Islet of Langerhans (tissue), 1 donor: ENCODE measurements around the gene JAKMIP2.
"Not testable (repeated sequence)": the region's sequence is repeated elsewhere in the genome, so short reads cannot be mapped to it uniquely, and the experiment has no call there.

Source experiments
- FAIRE-seq: peaks from one replicate; lab custom pipeline; 2011; peaks lifted over from hg19 to GRCh38; lab: Jason Lieb, UNC

The JAKMIP2 gene

GRCh38 chr5:147591120-147591519 is 191.4 kb downstream of the JAKMIP2 start:
- no peak for FAIRE-seq

- FAIRE-seq, result no peak
These were observed 192.4 kb downstream of the JAKMIP2 start for GRCh38 chr5:147590096-147590495.

DNA sequence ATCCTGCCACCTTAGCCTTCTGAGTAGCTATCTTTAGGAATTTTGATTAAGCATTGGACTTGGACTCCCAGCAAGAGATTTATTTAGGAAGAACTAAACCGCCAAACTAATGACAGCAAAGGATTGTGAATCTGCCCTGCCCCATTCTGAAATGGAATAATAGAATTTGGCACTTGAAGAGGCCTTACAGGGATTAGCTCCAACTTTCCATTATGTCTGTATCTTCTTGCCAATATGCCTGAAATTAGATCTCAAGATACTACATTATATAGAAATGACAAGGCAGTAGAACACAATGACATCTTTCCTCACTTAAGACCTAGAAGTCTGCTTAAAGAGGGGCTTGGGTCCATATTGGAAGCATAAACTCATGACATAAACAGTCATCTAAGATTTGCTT is 195.7 kb downstream of the JAKMIP2 start:
- FAIRE-seq, result no peak

GRCh38 chr5:147586221-147586620 is 196.3 kb downstream of the JAKMIP2 start:
- FAIRE-seq, result no peak

DNA sequence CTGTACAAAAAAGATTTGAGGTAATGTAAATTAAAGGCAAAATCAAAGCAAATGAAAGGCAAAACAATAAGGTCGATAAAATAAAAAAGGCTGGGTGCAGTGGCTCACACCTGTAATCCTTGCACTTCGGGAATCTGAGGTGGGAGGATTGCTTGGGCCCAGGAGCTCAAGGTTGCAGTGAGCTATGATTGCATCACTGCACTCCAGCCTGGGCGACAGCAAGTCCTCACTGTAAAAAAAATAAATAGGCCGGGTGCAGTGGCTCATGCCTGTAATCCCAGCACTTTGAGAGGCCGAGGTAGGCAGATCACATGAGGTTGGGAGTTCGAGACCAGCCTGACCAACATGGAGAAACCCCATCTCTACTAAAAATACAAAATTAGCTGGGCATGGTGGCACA is 200.3 kb downstream of the JAKMIP2 start:
- not testable (repeated sequence) for FAIRE-seq

DNA sequence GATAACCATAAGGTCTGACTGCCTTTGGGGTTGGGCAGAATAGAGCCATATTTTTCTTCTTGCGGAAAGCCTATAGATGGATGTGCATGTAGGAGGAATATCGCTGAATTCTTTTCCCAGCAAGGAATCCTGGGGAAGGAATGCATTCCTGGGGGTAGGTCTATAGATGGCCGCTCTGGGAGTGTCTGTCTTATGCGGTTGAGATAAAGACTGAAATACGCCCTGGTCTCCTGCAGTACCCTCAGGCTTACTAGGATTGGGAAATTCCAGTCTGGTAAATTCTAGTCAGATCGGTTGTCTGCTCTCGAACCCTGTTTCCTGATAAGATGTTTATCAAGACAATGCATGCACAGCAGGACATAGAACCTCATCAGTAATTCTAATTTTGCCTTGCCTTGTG is 202.1 kb downstream of the JAKMIP2 start:
- FAIRE-seq, result not testable (repeated sequence)

DNA sequence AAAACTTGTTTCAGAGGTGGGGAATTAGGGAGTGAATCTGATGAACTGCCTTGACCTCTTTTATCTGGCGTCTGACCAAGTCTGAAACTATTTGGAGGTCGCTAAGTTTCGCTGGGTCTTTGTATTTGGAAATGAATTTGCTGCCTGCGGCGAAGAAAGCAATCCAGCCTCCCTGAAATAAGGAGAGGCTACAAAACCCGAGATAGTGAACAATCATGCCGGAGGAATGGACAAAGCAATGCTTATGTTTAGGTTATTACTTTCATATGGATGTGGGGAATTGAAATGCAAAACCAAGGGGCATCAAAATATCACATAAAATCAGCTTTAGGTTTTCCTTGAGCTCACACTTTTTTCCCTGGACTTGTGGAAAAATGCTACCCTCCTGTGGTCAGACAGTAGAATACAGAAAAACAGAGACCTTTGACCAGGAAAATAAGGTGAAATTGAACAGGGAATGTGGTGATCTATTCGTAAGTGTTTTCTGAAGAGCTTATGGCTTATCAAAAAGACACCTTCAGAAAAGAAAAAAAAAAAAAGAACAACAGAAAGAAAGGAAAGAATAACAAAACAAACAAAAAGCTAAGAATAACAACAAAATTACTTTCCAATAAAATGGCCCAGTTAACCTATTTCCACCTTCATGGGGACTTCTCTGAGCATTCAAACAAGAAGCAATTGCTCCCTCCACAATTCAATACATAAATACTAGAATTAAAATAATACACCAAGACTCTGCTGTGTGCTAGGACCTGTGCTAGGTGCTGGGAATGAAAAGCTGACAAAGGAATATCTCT is 204.1 kb downstream of the JAKMIP2 start:
- peak; percentile 100 for FAIRE-seq

DNA sequence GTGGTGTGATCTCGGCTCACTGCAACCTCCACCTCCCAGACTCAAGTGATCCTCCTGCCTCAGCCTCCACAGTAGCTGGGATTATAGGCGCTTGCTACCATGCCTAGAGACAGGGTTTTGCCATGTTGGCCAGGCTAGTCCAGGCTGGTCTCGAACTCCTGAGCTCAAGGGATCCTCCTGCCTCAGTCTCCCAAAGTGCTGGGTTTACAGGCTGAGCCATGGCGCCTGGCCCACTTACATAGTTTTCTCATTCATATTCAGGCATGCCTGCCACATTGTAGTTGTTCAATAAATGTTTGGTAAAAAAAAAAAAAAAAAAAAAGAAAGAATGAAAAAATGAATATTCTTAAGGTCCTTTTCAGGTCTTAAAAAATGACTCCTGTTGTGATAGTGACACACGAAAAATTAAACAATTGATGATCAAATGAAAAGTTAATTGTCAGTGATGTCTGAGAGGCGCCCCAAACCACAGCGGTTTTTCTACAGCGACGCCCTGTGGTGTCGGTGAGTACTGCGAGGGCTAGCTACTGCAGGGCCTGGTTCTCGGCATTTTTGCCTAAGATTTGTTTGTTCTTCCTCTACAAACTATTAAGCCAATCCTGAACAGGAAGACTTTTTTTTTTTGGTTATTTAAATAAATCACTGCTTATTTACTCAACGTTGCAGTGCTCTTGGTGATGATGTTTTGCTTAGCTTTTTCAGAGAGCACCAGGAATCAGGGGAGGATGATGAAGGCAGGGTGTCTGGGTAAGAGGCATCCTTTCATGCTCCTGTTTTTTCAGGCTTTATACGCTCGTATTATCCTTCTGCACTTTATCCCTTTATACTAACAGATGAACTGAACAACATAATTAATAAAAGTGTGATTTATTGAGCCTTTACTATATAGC is 205.6 kb downstream of the JAKMIP2 start:
- peak; percentile 17 for FAIRE-seq

DNA sequence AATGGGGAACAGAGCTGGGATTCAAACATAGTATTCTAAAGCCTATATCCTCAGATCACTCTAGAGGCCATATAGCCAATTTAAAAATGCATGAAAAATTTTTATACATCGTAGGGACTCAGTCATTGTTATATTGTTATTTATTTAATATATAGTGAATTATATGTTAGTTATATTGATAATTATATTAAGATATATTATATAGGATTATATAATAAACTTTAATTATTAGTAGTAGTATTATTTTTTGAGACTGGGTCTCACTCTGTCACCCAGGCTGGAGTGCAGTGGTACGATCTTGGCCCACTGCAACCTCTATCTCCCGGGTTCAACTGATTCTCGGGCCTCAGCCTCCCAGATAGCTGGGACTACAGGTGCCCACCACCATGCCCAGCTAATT is 206.9 kb downstream of the JAKMIP2 start:
- no peak for FAIRE-seq

DNA sequence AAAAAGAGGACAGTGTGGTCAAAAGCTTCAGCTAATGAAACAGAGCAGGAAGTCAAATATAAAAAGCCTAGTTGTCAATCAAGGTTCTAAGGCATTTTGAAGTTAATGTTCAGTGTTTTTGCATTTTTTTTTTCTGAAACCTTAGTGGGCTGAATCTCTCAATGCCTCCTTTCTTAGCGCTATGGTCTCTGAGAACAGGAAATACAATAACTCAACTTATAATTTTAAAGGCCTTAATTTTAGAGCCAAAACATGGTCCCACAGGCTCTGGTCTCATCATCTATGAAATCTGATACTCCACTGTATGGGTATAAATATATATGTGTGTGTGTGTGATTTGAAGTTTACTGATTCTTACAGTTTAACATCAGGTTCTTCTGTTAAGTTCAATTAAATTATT is 209.3 kb downstream of the JAKMIP2 start:
- no peak for FAIRE-seq

- no peak for FAIRE-seq
These were observed 213.7 kb downstream of the JAKMIP2 start for GRCh38 chr5:147568710-147569406.

- no peak for FAIRE-seq
These were observed 214.5 kb downstream of the JAKMIP2 start for GRCh38 chr5:147567917-147568598.

GRCh38 chr5:147565524-147565923 is 217.0 kb downstream of the JAKMIP2 start:
- FAIRE-seq, result no peak

- FAIRE-seq, result no peak
These were observed 218.4 kb downstream of the JAKMIP2 start for GRCh38 chr5:147564124-147564486.

DNA sequence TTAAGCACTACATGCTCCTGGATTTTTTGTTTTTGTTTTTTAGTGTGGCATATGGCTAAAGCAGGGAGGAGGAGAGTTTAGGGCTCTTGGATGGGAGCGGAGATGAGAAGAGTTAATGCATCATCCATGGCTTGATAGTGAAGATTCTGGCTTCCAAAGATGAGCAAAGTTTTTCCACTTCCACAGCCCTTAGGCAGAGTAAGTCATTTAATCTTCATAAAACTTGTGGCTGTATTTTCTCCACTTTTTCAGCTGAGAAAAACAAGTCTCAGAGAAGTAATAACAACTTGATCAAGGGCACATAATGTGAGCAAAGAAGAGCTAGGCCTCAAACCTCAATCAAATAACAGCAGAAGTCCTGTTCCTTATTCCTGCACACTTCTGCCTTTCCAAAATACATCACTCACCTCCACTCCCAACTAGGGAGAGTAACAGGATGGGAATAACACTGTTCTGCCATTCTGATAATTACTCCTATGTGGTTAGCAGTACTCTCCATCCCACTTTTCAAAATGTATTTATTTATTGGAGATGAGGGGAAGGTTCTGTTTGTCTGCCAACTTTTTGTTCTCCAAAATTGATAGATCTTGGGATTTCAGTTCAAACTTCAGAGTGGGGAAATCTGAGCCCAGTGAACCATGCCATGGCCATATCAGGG is 218.9 kb downstream of the JAKMIP2 start:
- FAIRE-seq, result no peak

DNA sequence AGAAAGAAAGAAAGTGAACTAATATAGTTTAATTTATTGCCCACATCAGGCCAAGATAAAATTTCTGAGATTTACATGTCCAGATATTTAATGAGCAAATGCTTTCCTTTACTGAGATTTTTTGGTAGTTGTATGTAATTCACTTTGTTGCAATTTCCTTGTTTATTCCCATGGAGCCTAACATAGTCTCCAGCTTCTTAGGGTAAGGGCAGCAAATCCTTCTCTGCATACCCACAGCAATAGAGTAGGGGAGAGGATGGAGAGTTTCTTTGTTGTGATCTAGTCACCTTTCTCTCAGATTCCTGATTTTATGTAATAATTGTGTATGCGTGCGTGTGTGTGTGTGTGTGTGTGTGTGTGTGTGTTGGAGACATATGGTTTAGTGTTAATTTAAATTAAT is 221.1 kb downstream of the JAKMIP2 start:
- no peak for FAIRE-seq

GRCh38 chr5:147560718-147561331 is 221.7 kb downstream of the JAKMIP2 start:
- no peak for FAIRE-seq

- FAIRE-seq, result no peak
These were observed 222.8 kb downstream of the JAKMIP2 start for GRCh38 chr5:147559749-147560148.

DNA sequence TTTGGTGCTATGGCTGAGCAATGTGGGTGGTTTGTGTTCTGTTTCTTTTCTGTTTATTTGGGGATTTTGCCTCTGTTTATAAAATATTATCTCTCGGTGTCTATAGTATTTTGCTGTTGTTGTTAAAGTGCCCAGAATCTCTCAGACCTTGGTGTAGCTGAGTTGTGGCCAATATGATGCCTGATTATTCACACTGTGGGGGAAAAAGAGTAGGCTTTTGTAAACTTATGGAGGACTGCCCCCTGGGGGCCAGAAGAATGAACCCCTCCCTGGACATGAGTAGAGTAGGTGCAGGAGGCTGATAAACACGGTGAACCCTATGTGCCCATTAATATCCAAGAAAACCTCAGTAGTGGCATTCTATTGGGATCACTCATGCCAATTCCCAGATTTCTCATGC is 223.7 kb downstream of the JAKMIP2 start:
- FAIRE-seq, result peak; percentile 68

GRCh38 chr5:147557876-147558745 is 224.4 kb downstream of the JAKMIP2 start:
- FAIRE-seq, result no peak
